GM20431 (cell line): ENCODE measurements around the gene NYAP2.

ENCODE experiments used
- in situ Hi-C: fragments of 300-500 bp; cut with MseI, MboI; formaldehyde crosslinking; loops from one replicate; pipeline ENCODE4 v1.15.0; 2020; ENCODE audit warnings: low sequenced_read_pairs; ENCODE audit not compliant: unreplicated experiment

NYAP2 gene

GRCh38 chr2:225602205-225602604 is 202.7 kb downstream of the NYAP2 start:
- in situ Hi-C loops, result no loop called here

- in situ Hi-C loops, result no loop called here
Measured at GRCh38 chr2:225608136-225608535, 208.6 kb downstream of the NYAP2 start.

- in situ Hi-C loops, result no loop called here
Measured at GRCh38 chr2:225612636-225613035, 213.1 kb downstream of the NYAP2 start.

GRCh38 chr2:225614915-225615314 is 215.4 kb downstream of the NYAP2 start:
- in situ Hi-C loops, result no loop called here

GRCh38 chr2:225615514-225615913 is 216.0 kb downstream of the NYAP2 start:
- in situ Hi-C loops, result no loop called here

- in situ Hi-C loops, result no loop called here
Measured at GRCh38 chr2:225616372-225616771, 216.9 kb downstream of the NYAP2 start.

- in situ Hi-C loops, result no loop called here
Measured at GRCh38 chr2:225616848-225617247, 217.3 kb downstream of the NYAP2 start.

- in situ Hi-C loops, result no loop called here
Measured at GRCh38 chr2:225620227-225620626, 220.7 kb downstream of the NYAP2 start.

GRCh38 chr2:225630824-225631533 is 231.5 kb downstream of the NYAP2 start:
- in situ Hi-C loops, result no loop called here

GRCh38 chr2:225632351-225632750 is 232.8 kb downstream of the NYAP2 start:
- in situ Hi-C loops, result no loop called here

GRCh38 chr2:225636558-225636957 is 237.0 kb downstream of the NYAP2 start:
- in situ Hi-C loops, result no loop called here

- in situ Hi-C loops, result no loop called here
Measured at GRCh38 chr2:225637259-225637658, 237.7 kb downstream of the NYAP2 start.

- in situ Hi-C loops, result no loop called here
Measured at GRCh38 chr2:225640550-225640949, 241.0 kb downstream of the NYAP2 start.

GRCh38 chr2:225649274-225649673 is 249.8 kb downstream of the NYAP2 start:
- in situ Hi-C loops, result no loop called here

- in situ Hi-C loops, result loop anchor here (25.0 kb wide), 2 partner anchors 363 to 538 kb away; no protein-coding TSS in a partner anchor
Measured at GRCh38 chr2:225650041-225650440, 250.5 kb downstream of the NYAP2 start.

- in situ Hi-C loops, result loop anchor here (25.0 kb wide), 2 partner anchors 373 to 548 kb away; no protein-coding TSS in a partner anchor
Measured at GRCh38 chr2:225660262-225661131, 261.0 kb downstream of the NYAP2 start.

GRCh38 chr2:225662101-225662500 is 262.6 kb downstream of the NYAP2 start:
- in situ Hi-C loops, result loop anchor here (25.0 kb wide), 2 partner anchors 375 to 550 kb away; no protein-coding TSS in a partner anchor

GRCh38 chr2:225667445-225667844 is 267.9 kb downstream of the NYAP2 start:
- in situ Hi-C loops, result loop anchor here (25.0 kb wide), 2 partner anchors 380 to 555 kb away; no protein-coding TSS in a partner anchor

GRCh38 chr2:225668606-225669266 is 269.2 kb downstream of the NYAP2 start:
- in situ Hi-C loops, result loop anchor here (25.0 kb wide), 2 partner anchors 381 to 556 kb away; no protein-coding TSS in a partner anchor
